ENCODE data around the gene ZFAND4.

The ZFAND4 gene

GRCh38 chr10:45612741-45613140 lies 59.8 kb downstream of the ZFAND4 start:
- H3K9me2 ChIP-seq (replicated peaks; ENCODE audit: low read depth, low read length): no peaks in the 10 kb centered on the region
- H3K36me3 ChIP-seq (ENCODE audit: insufficient read depth, low read length): no peaks in the 10 kb centered on the region
- TF ChIP-seq CTCF (conservative IDR thresholded peaks at IDR 0.05; ENCODE audit: low read length): no peak
- no peak for TF ChIP-seq EZH2phosphoT487 (IDR thresholded peaks at IDR 0.05; ENCODE audit: borderline replicate concordance)
- no peaks in the 10 kb centered on the region for H3K27me3 ChIP-seq (ENCODE audit: insufficient read depth, low read length, poor library complexity, severe bottlenecking)
- no peaks in the 10 kb centered on the region for H3F3A ChIP-seq (ENCODE audit: low read depth)
- no peaks in the 10 kb centered on the region for H4K20me1 ChIP-seq (ENCODE audit: insufficient read depth, low read length, poor library complexity, severe bottlenecking)
- H2AFZ ChIP-seq (ENCODE audit: low read length): no peak overlapping the region
- no peak overlapping the region for H3K4me3 ChIP-seq (ENCODE audit: low read length, poor library complexity, severe bottlenecking)
- no peak overlapping the region for H3K9ac ChIP-seq (ENCODE audit: low read depth, low read length, poor library complexity, severe bottlenecking)
- no peaks in the 10 kb centered on the region for H3K9me3 ChIP-seq (ENCODE audit: insufficient read depth, low read depth, low read length)
- no peaks in the 10 kb centered on the region for H3K4me1 ChIP-seq (ENCODE audit: insufficient read depth, low read length, poor library complexity, severe bottlenecking)
- no peak overlapping the region for H3K4me2 ChIP-seq (ENCODE audit: low read depth, low read length, poor library complexity, severe bottlenecking)
- no peaks in the 10 kb centered on the region for H3K79me2 ChIP-seq (ENCODE audit: insufficient read depth, low read length)

DNA sequence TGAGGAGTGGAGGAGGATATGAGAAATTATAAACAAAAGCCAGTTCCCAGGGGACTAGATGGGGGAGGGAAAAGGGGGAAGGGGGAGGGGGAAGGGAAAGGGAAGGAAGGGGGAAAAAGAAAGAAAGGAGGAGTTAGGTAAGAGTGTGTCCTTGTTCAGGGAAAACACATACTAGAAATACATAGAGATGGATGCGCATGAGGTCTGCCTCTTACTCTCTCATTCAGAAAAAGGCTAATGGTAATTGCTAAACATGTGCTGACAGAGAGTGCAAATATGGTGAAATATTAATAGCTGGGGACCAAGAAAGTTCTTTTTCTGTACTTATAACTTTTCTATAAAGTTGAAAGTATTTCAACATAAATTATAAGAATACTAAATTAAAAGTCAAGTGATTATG lies 64.5 kb downstream of the ZFAND4 start:
- no peak overlapping the region for H3K9ac ChIP-seq (ENCODE audit: low read depth, low read length, poor library complexity, severe bottlenecking)
- H3K79me2 ChIP-seq (ENCODE audit: insufficient read depth, low read length): no peaks in the 10 kb centered on the region
- H3K9me2 ChIP-seq (replicated peaks; ENCODE audit: low read depth, low read length): no peaks in the 10 kb centered on the region
- no peak overlapping the region for H2AFZ ChIP-seq (ENCODE audit: low read length)
- H3K4me1 ChIP-seq (ENCODE audit: insufficient read depth, low read length, poor library complexity, severe bottlenecking): no peaks in the 10 kb centered on the region
- H3F3A ChIP-seq (ENCODE audit: low read depth): no peaks in the 10 kb centered on the region
- no peaks in the 10 kb centered on the region for H3K9me3 ChIP-seq (ENCODE audit: insufficient read depth, low read depth, low read length)
- no peaks in the 10 kb centered on the region for H3K27me3 ChIP-seq (ENCODE audit: insufficient read depth, low read length, poor library complexity, severe bottlenecking)
- no peaks in the 10 kb centered on the region for H4K20me1 ChIP-seq (ENCODE audit: insufficient read depth, low read length, poor library complexity, severe bottlenecking)
- no peak overlapping the region for H3K4me2 ChIP-seq (ENCODE audit: low read depth, low read length, poor library complexity, severe bottlenecking)
- TF ChIP-seq CTCF (conservative IDR thresholded peaks at IDR 0.05; ENCODE audit: low read length): no peak
- TF ChIP-seq EZH2phosphoT487 (IDR thresholded peaks at IDR 0.05; ENCODE audit: borderline replicate concordance): no peak
- no peak overlapping the region for H3K4me3 ChIP-seq (ENCODE audit: low read length, poor library complexity, severe bottlenecking)
- H3K36me3 ChIP-seq (ENCODE audit: insufficient read depth, low read length): no peaks in the 10 kb centered on the region

DNA sequence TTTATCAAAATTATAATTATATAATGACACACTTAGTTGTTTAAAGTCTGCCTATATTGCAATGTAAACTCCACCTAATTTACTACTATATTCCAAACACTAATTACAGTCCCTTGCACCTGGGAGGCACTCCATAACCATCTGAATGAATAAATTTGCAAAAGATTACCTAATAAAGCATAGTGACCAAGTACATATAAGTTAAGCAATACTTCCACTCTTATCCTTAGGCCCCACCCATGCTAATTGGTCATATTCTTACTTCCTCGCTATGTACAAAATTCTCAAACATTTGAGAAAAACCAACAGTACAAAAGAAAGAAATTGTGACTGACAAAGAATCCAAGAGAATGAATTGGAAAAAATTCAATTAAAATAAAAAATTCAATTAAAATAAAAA lies 65.3 kb downstream of the ZFAND4 start:
- Histone ChIP-seq H3K27me3 (ENCODE audit: insufficient read depth, low read length, poor library complexity, severe bottlenecking) (no peaks in the 10 kb centered on the region), H3K9ac (ENCODE audit: low read depth, low read length, poor library complexity, severe bottlenecking) (no peak overlapping the region), H3K4me1 (ENCODE audit: insufficient read depth, low read length, poor library complexity, severe bottlenecking) (no peaks in the 10 kb centered on the region), H3K79me2 (ENCODE audit: insufficient read depth, low read length) (no peaks in the 10 kb centered on the region), H2AFZ (ENCODE audit: low read length) (no peak overlapping the region), H3K4me3 (ENCODE audit: low read length, poor library complexity, severe bottlenecking) (no peak overlapping the region), H4K20me1 (ENCODE audit: insufficient read depth, low read length, poor library complexity, severe bottlenecking) (no peaks in the 10 kb centered on the region), H3K9me3 (ENCODE audit: insufficient read depth, low read depth, low read length) (no peaks in the 10 kb centered on the region), H3K4me2 (ENCODE audit: low read depth, low read length, poor library complexity, severe bottlenecking) (no peak overlapping the region), H3F3A (ENCODE audit: low read depth) (no peaks in the 10 kb centered on the region), H3K9me2 (replicated peaks; ENCODE audit: low read depth, low read length) (no peaks in the 10 kb centered on the region), H3K36me3 (ENCODE audit: insufficient read depth, low read length) (no peaks in the 10 kb centered on the region)
- no peak for TF ChIP-seq CTCF (conservative IDR thresholded peaks at IDR 0.05; ENCODE audit: low read length)
- no peak for TF ChIP-seq EZH2phosphoT487 (IDR thresholded peaks at IDR 0.05; ENCODE audit: borderline replicate concordance)

All from Loucy (cell line).